Left ventricle myocardium inferior (tissue), 1 donor: ENCODE results near the gene QSOX1. TPM values are rescaled to one million over a fixed set of nuclear protein-coding genes. Genes with fewer than 3 reads are reported as not detected.

ENCODE experiments used
- DNase-seq: peaks from one replicate; pipeline ENCODE4 v3.0.0-alpha.2; 2020
- H3K27ac ChIP-seq: fragments of 200-600 bp; replicated peaks from 2 replicates; pipeline ENCODE4 v1.8.0; 2021
- H3K27me3 ChIP-seq: fragments of 200-600 bp; 2 replicates; pipeline ENCODE4 v1.8.0; 2021; ENCODE audit warnings: low read depth
- H3K36me3 ChIP-seq: fragments of 200-600 bp; 2 replicates; pipeline ENCODE4 v1.8.0; 2021
- H3K4me1 ChIP-seq: fragments of 200-600 bp; 2 replicates; pipeline ENCODE4 v1.8.0; 2021
- H3K4me3 ChIP-seq: fragments of 200-600 bp; 2 replicates; pipeline ENCODE4 v1.8.0; 2021; ENCODE audit warnings: mild to moderate bottlenecking, moderate library complexity
- H3K9me3 ChIP-seq: fragments of 200-600 bp; replicated peaks from 2 replicates; pipeline ENCODE4 v1.8.0; 2021
- CTCF ChIP-seq: fragments of 200-600 bp; IDR thresholded peaks from 2 replicates; pipeline ENCODE4 v1.8.0; 2021; ENCODE audit warnings: antibody characterized with exemption, mild to moderate bottlenecking, borderline replicate concordance
- intact Hi-C: fragments of 100-400 bp; cut with micrococcal nuclease; formaldehyde crosslinking; loops from one replicate; pipeline ENCODE4 v1.11.0; 2022
- total RNA-seq: library from RNA; stranded (reverse); fragmentation: NEBNext Ultra II Directional; extraction: Animal tissue kit (Norgen Biotek cat#: 25700); gene quantifications from one replicate; pipeline ENCODE4 v1.2.1, GENCODE V29; 2021
- donor health status: DM: no; HTN: yes; CAD: no; lungs with severe emphysema.

QSOX1 gene
- total RNA-seq, 1 donor from 2014 or later: 102 TPM

- TF ChIP-seq CTCF: no peak
- Histone ChIP-seq H3K4me1 (peaks cover 60% of the 10 kb centered on the region), H3K9me3 (no peaks in the 10 kb centered on the region), H3K27me3 (peaks cover 100% of the 10 kb centered on the region), H3K4me3 (peak overlapping the region; percentile 75), H3K36me3 (no peaks in the 10 kb centered on the region), H3K27ac (no peak overlapping the region)
- intact Hi-C loops: no loop called here
- no peak for DNase-seq
These were observed 75.7 kb downstream of the QSOX1 start for GRCh38 chr1:180230416-180230790.

- H3K9me3 ChIP-seq: no peaks in the 10 kb centered on the region
- no peak for TF ChIP-seq CTCF
- H3K27ac ChIP-seq: no peak overlapping the region
- no peak for DNase-seq
- H3K4me1 ChIP-seq: peaks cover 65% of the 10 kb centered on the region
- H3K36me3 ChIP-seq: no peaks in the 10 kb centered on the region
- H3K27me3 ChIP-seq: peaks cover 100% of the 10 kb centered on the region
- H3K4me3 ChIP-seq: peak overlapping the region; percentile 75
- intact Hi-C loops: no loop called here
These were observed 76.3 kb downstream of the QSOX1 start for GRCh38 chr1:180230791-180231505.

- TF ChIP-seq CTCF: no peak
- Histone ChIP-seq H3K27ac (no peak overlapping the region), H3K27me3 (peaks cover 100% of the 10 kb centered on the region), H3K4me3 (peak overlapping the region; percentile 75), H3K9me3 (no peaks in the 10 kb centered on the region), H3K4me1 (peaks cover 66% of the 10 kb centered on the region), H3K36me3 (no peaks in the 10 kb centered on the region)
- intact Hi-C loops: no loop called here
- DNase-seq: no peak
These were observed 76.8 kb downstream of the QSOX1 start for GRCh38 chr1:180231506-180231921.

- no peak for DNase-seq
- Histone ChIP-seq H3K4me3 (peak overlapping the region; percentile 75), H3K4me1 (peaks cover 66% of the 10 kb centered on the region), H3K36me3 (no peaks in the 10 kb centered on the region), H3K9me3 (no peaks in the 10 kb centered on the region), H3K27me3 (peaks cover 100% of the 10 kb centered on the region), H3K27ac (no peak overlapping the region)
- TF ChIP-seq CTCF: no peak
- intact Hi-C loops: no loop called here
These were observed 77.3 kb downstream of the QSOX1 start for GRCh38 chr1:180231936-180232335.

- Histone ChIP-seq H3K9me3 (no peaks in the 10 kb centered on the region), H3K27ac (no peak overlapping the region), H3K36me3 (no peaks in the 10 kb centered on the region), H3K27me3 (peaks cover 100% of the 10 kb centered on the region), H3K4me3 (no peak overlapping the region), H3K4me1 (peaks cover 66% of the 10 kb centered on the region)
- no peak for TF ChIP-seq CTCF
- intact Hi-C loops: no loop called here
- no peak for DNase-seq
These were observed 77.9 kb downstream of the QSOX1 start for GRCh38 chr1:180232521-180233043.
